ENCODE data around the gene SEMA6D.

The SEMA6D gene

GRCh38 chr15:47705281-47705997, 11.9 kb upstream of the SEMA6D start:
- no peak for TF ChIP-seq CTCF (IDR thresholded peaks at IDR 0.05; ENCODE audit: insufficient read depth, low read depth, low read length, missing control alignments)
- no peak overlapping the region for H3K4me3 ChIP-seq (ENCODE audit: low read length)

DNA sequence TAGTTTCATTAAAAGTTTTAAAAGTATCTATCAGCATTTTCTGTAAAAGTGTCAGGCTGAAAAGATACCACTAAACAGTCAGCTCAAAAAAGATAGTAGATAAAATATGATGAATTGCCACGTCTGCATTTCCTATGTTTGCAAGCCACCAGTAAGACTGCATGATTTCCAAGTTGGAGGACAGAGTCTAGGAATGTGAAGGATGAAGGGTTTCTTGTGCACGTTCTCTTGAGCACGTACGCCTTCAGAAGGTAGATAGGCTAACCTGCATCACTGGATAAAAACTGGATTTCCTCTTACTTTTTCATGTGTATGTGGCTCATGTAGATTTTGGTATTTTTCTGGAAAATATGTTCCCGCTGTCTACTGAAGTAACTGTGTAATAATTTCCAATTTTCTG, 9.9 kb upstream of the SEMA6D start:
- no peak overlapping the region for H3K4me3 ChIP-seq (ENCODE audit: low read length)
- no peak for DNase-seq (ENCODE audit: low read depth)
- TF ChIP-seq CTCF (IDR thresholded peaks at IDR 0.05; ENCODE audit: insufficient read depth, low read depth, low read length, missing control alignments): no peak

More at GRCh38 chr15:47705281-47705997, 11.9 kb upstream of the SEMA6D start:
- no peak for DNase-seq (ENCODE audit: low read depth)

DNA sequence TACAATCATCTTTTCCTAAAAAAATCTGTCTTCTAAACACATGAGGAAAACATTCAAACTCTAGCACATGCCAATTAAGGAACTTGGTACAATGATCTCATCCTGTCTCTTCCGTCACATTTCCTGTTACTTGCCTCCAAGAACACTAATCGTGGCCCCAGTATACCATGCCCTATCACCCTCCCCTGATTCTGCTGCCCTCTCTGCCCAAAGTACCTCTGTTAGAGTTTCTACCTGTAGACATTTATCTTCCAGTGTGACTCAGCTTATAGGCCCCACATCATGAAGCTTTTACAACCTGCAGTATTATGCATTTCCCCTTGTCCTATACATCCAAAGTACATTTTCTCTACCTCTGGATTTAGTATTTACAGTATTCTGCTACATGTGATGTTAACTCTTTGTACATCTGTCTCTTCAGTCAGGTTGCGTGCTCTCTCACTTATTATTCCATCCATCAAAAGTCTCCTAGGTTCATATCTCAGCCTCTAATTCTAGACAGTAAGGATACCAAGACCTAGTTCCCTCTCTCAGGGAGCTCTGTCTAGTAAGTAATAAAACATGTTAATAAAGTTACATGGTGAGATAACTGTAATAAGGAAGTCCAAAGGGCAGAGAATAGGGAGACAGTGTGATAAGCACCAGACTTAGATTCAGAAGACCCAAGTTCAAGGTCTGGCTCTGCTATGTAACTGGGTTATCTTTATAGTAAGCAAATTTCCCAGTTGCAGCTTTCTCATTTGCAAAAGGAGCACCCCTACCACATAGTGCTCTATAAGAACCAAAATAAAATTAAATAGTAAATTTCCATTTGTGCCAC, 8.9 kb upstream of the SEMA6D start:
- no peak for TF ChIP-seq CTCF (IDR thresholded peaks at IDR 0.05; ENCODE audit: insufficient read depth, low read depth, low read length, missing control alignments)
- no peak for DNase-seq (ENCODE audit: low read depth)
- H3K4me3 ChIP-seq (ENCODE audit: low read length): no peak overlapping the region

- TF ChIP-seq CTCF (IDR thresholded peaks at IDR 0.05; ENCODE audit: insufficient read depth, low read depth, low read length, missing control alignments): peak; percentile 78
- no peak overlapping the region for H3K4me3 ChIP-seq (ENCODE audit: low read length)
- peak; percentile 44 for DNase-seq (ENCODE audit: low read depth)
Measured at GRCh38 chr15:47711655-47712054, 5.7 kb upstream of the SEMA6D start.

DNA sequence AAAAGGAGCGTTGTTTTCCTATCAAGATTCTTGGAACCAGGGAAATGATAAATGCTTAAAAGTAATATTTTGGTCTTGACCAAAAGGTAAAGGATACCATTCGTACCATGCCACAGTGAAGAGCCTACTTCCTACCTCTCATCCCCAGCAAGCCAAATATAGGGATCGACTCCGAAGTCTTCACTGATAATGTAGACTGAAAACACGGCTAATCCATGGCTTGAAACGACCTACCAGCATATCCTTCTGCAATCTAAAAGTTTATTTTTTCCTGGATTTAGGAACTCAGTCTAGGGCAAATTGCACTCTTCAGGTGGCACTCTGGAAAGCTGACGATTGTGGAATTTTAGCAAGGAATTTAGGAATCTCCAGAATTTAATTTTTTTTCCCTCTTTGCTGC, 1.9 kb upstream of the SEMA6D start:
- no peak for DNase-seq (ENCODE audit: low read depth)
- no peak overlapping the region for H3K4me3 ChIP-seq (ENCODE audit: low read length)
- no peak for TF ChIP-seq CTCF (IDR thresholded peaks at IDR 0.05; ENCODE audit: insufficient read depth, low read depth, low read length, missing control alignments)

DNA sequence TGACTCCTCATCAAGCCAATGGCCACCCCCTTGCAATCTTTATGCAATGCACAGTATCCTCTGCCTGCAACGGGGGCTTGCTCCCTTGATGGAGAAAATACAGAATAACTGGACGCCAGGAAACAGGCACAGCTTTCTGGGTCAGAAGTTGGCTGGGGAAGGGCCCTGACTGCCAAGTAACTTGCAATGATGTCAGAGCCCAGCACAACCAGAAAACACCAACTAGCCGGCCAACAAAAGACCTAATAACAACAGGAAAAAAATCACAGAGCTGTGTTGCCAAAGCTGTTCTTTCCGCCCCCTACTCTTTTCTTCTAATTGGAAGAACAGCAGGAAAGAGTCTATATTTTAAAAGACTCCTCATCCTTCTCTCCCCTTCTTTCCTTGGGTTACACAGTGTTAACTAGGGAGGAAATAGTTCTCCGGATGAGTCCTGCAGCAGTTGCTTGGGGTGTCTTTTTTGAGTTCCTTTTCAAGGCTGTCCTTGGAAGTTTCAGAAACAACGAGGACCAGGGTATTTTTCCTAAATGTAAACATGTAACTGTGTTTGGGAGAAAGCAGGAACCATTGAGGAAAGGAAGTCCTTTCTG, 1.4 kb upstream of the SEMA6D start:
- no peak overlapping the region for H3K4me3 ChIP-seq (ENCODE audit: low read length)
- TF ChIP-seq CTCF (IDR thresholded peaks at IDR 0.05; ENCODE audit: insufficient read depth, low read depth, low read length, missing control alignments): no peak
- no peak for DNase-seq (ENCODE audit: low read depth)
